SK-N-SH treated with all-trans-retinoic acid at 6 μM for 48 hours (cell line): Measurements from ENCODE around the gene NTF3.

Source experiments
- CSRNP3 ChIP-seq: fragments of 250-450 bp; sonication (Bioruptor Pico); IDR thresholded peaks from 2 replicates; pipeline ENCODE4 v1.5.1; 2021; ENCODE audit warnings: mild to moderate bottlenecking, moderate library complexity
- PATZ1 ChIP-seq: fragments of 250-450 bp; sonication (Bioruptor Pico); IDR thresholded peaks from 2 replicates; pipeline ENCODE4 v1.8.0; 2020; ENCODE audit warnings: mild to moderate bottlenecking, moderate library complexity, borderline replicate concordance
- POU6F1 ChIP-seq: fragments of 250-450 bp; sonication (Bioruptor Pico); IDR thresholded peaks from 2 replicates; pipeline ENCODE4 v1.8.0; 2021; ENCODE audit warnings: low read depth, mild to moderate bottlenecking, moderate library complexity, borderline replicate concordance
- SNAI2 ChIP-seq: fragments of 250-450 bp; sonication (Bioruptor Pico); IDR thresholded peaks from 2 replicates; pipeline ENCODE4 v1.5.0; 2020; ENCODE audit warnings: mild to moderate bottlenecking, moderate library complexity
- ZC3H10 ChIP-seq: fragments of 250-450 bp; sonication (Bioruptor Pico); IDR thresholded peaks from 2 replicates; pipeline ENCODE4 v1.5.1; 2021; ENCODE audit warnings: mild to moderate bottlenecking, moderate library complexity
- ZFP30 ChIP-seq: fragments of 450-650 bp; formaldehyde crosslinking; IDR thresholded peaks from 2 replicates; pipeline ENCODE4 v1.5.0; 2022; ENCODE audit warnings: mild to moderate bottlenecking, moderate library complexity
- ZNF70 ChIP-seq: fragments of 450-650 bp; formaldehyde crosslinking; IDR thresholded peaks from 2 replicates; pipeline ENCODE4 v1.5.0; 2020; ENCODE audit warnings: mild to moderate bottlenecking, moderate library complexity

- TF ChIP-seq PATZ1 (CRISPR knock-in tag) (no peak), CSRNP3 (CRISPR knock-in tag) (no peak), ZC3H10 (CRISPR knock-in tag) (no peak), ZFP30 (CRISPR knock-in tag) (no peak), POU6F1 (no peak), ZNF70 (no peak), SNAI2 (CRISPR knock-in tag) (no peak)
These were observed 101.5 kb downstream of the NTF3 start for GRCh38 chr12:5533368-5533767.
